GM12878 (cell line): Measurements from ENCODE around the gene GNLY. TPM values are rescaled to one million over a fixed set of nuclear protein-coding genes. Genes with fewer than 3 reads are reported as not detected.

Experiments used
- ATAC-seq: fragments of 200-7000 bp; cut with Tn5 transposase; 3 replicates; pipeline ENCODE4 v1.9.1; 2020; ENCODE audit warnings: mild to moderate bottlenecking, moderate library complexity
- BruUV-seq: library from RNA; stranded (reverse); fragments of 400-500 nt; replicated peaks from 2 replicates; lab custom pipeline; 2021; lab: Mats Ljungman, UMichigan
- CTCF ChIA-PET: fragments of 300-600 bp; sonication (Branson Sonifier 250); formaldehyde crosslinking; extraction: SDS; loops from one replicate; lab custom pipeline; 2021; ENCODE audit warnings: inconsistent platforms; lab: Yijun Ruan, JAX
- POLR2A ChIA-PET: fragments of 350-600 bp; formaldehyde crosslinking; extraction: SDS; loops from one replicate; lab custom pipeline; 2021; ENCODE audit warnings: inconsistent platforms; lab: Charles Lee
- RAD21 ChIA-PET: fragments of 300-600 bp; sonication (Branson Sonifier 250); formaldehyde crosslinking; loops from one replicate; lab custom pipeline; 2023; ENCODE audit warnings: antibody characterized with exemption; ENCODE audit not compliant: unreplicated experiment; lab: Charles Lee
- SMC1A ChIA-PET: fragments of 300-600 bp; sonication (Branson Sonifier 250); formaldehyde crosslinking; loops from one replicate; lab custom pipeline; 2023; ENCODE audit not compliant: unreplicated experiment, uncharacterized antibody; lab: Charles Lee
- DNase-seq: peaks from one replicate; pipeline ENCODE4 v3.0.0-alpha.2; 2011; ENCODE audit warnings: low read depth, low spot score
- FAIRE-seq: peaks from 3 replicates; lab custom pipeline; 2011; peaks lifted over from hg19 to GRCh38; lab: Jason Lieb, UNC
- H2AFZ ChIP-seq: 2 replicates; pipeline ENCODE4 v1.6.0; 2011; ENCODE audit warnings: low read depth, low read length, control low read depth; ENCODE audit not compliant: control insufficient read depth
- H3K27ac ChIP-seq: 2 replicates; pipeline ENCODE4 v1.5.1; 2011; ENCODE audit warnings: control low read depth; ENCODE audit not compliant: control insufficient read depth, insufficient read depth
- H3K27me3 ChIP-seq, 2 experiments: replicated peaks in 1 of 2; 2 replicates each; pipeline versions ENCODE4 v1.6.0 to v1.6.1; 2011; ENCODE audit warnings: low read length in 1 of 2; ENCODE audit not compliant: control insufficient read depth in 2 of 2, insufficient read depth in 2 of 2
- H3K36me3 ChIP-seq, 2 experiments: 2 replicates each; pipeline ENCODE4 v1.5.1; 2011; ENCODE audit warnings: low read length in 1 of 2; ENCODE audit not compliant: control insufficient read depth in 2 of 2, insufficient read depth in 2 of 2
- H3K4me1 ChIP-seq: 2 replicates; pipeline ENCODE4 v1.6.1; 2011; ENCODE audit warnings: mild to moderate bottlenecking, low read length, moderate library complexity, mixed read lengths; ENCODE audit not compliant: control insufficient read depth, insufficient read depth
- H3K4me2 ChIP-seq: 2 replicates; pipeline ENCODE4 v1.6.0; 2011; ENCODE audit warnings: control low read depth; ENCODE audit not compliant: control insufficient read depth, insufficient read depth
- H3K4me3 ChIP-seq: fragments of 200-600 bp; sonication (generic); 2 replicates; pipeline ENCODE4 v1.5.1; 2016
- H3K79me2 ChIP-seq: 2 replicates; pipeline ENCODE4 v1.6.0; 2011; ENCODE audit warnings: low read length; ENCODE audit not compliant: control insufficient read depth, insufficient read depth
- H3K9ac ChIP-seq: 2 replicates; pipeline ENCODE4 v1.8.0; 2011; ENCODE audit warnings: low read length, control low read depth, mixed read lengths; ENCODE audit not compliant: control insufficient read depth, insufficient read depth
- H3K9me3 ChIP-seq: replicated peaks from 3 replicates; pipeline ENCODE4 v1.5.1; 2011; ENCODE audit warnings: mild to moderate bottlenecking, low read length; ENCODE audit not compliant: control insufficient read depth, insufficient read depth
- H4K20me1 ChIP-seq: 2 replicates; pipeline ENCODE4 v1.6.0; 2011; ENCODE audit not compliant: control insufficient read depth, insufficient read depth
- CHD2 ChIP-seq: IDR thresholded peaks from 2 replicates; pipeline ENCODE4 v1.6.1; 2011; ENCODE audit warnings: low read depth, low read length, improper control_type of control experiment, borderline replicate concordance
- EZH2 ChIP-seq: IDR thresholded peaks from 2 replicates; pipeline ENCODE4 v1.6.1; 2012; ENCODE audit warnings: low read depth, mild to moderate bottlenecking, control low read depth, inconsistent platforms, low read length, borderline replicate concordance; ENCODE audit not compliant: control insufficient read depth
- KDM1A ChIP-seq: fragments of 200-600 bp; sonication (generic); IDR thresholded peaks from 2 replicates; pipeline ENCODE4 v1.6.1; 2016; ENCODE audit warnings: borderline replicate concordance
- MEF2B ChIP-seq: fragments of 450-650 bp; IDR thresholded peaks from 2 replicates; pipeline ENCODE4 v1.6.1; 2018; ENCODE audit warnings: mild to moderate bottlenecking, moderate library complexity; ENCODE audit not compliant: partially characterized antibody, poor library complexity, severe bottlenecking
- SP1 ChIP-seq: IDR thresholded peaks from one replicate; pipeline ENCODE4 v1.6.1; 2011; ENCODE audit warnings: low read depth, low read length
- SRF ChIP-seq, 2 experiments: IDR thresholded peaks; 2 replicates each; pipeline ENCODE4 v1.6.1; 2011; ENCODE audit warnings: low read depth in 2 of 2, low read length in 2 of 2, mild to moderate bottlenecking in 1 of 2, moderate library complexity in 1 of 2
- TBL1XR1 ChIP-seq: IDR thresholded peaks from 2 replicates; pipeline ENCODE4 v1.6.1; 2012; ENCODE audit warnings: low read depth, low read length, improper control_type of control experiment
- WGBS: methylation state at CpG from one replicate; pipeline ENCODE4 v1.1.6; 2016; ENCODE audit warnings: low lambda C conversion rate; ENCODE audit not compliant: insufficient replicate concordance, insufficient coverage; ENCODE audit errors: missing lambda C conversion rate; 5-methylcytosine and 5-hydroxymethylcytosine counted together
- in situ Hi-C: fragments of 300-500 bp; cut with MboI; formaldehyde crosslinking; loops from 9 replicates; pipeline ENCODE4 v1.14.3; 2018; ENCODE audit warnings: mixed read lengths
- intact Hi-C: fragments of 100-400 bp; cut with micrococcal nuclease; formaldehyde crosslinking; loops from one replicate; pipeline ENCODE4 v1.14.2; 2022; ENCODE audit not compliant: unreplicated experiment
- polyA plus RNA-seq, 11 experiments: library from polyadenylated mRNA; depleted of rRNA in 4 of 11; unstranded in 6 of 11; stranded (reverse) in 5 of 11; fragments of >200 nt; fragmentation: Nextera tagmentation in 4 of 11; fragmentation: Illumina TruSeq in 1 of 11; extraction: Ambion mirVana in 4 of 11; extraction: Trizol in 1 of 11; gene quantifications; 1 replicate in 1 of 11; 2 replicates in 10 of 11; pipeline versions ENCODE4 v1.2.1 to v1.2.3, GENCODE V29; 2011 to 2016; ENCODE audit warnings: inconsistent platforms in 2 of 11, missing spikeins in 2 of 11, low read depth in 1 of 11
- total RNA-seq, 4 experiments: library from RNA; depleted of rRNA in 3 of 4; stranded (reverse); fragments of >200 nt in 3 of 4; fragmentation: Illumina TruSeq in 1 of 4; extraction: Trizol in 1 of 4; gene quantifications; 2 replicates each; pipeline versions ENCODE4 v1.2.1 to v1.2.3, GENCODE V29; 2013 to 2021

The GNLY gene
- total and polyA plus RNA-seq, 10 of the 15 experiments (the other 5 are each of a cell fraction or from before 2014, with no cell fraction given): 0.18 to 0.42 TPM; not detected in 8

- intact Hi-C loops (no loop called here), in situ Hi-C loops (no loop called here)
- BruUV-seq: no TSS peak
- Histone ChIP-seq H3K27ac (no peak overlapping the region), H3K9me3 (no peaks in the 10 kb centered on the region), H3K27me3 (no peaks in the 10 kb centered on the region), H3K9ac (no peak overlapping the region), H3K4me3 (no peak overlapping the region), H4K20me1 (no peaks in the 10 kb centered on the region), H2AFZ (no peak overlapping the region), H3K4me2 (no peak overlapping the region), H3K4me1 (peaks cover 3% of the 10 kb centered on the region; the same call in 1 of the 2 replicates), H3K36me3 (no peaks in the 10 kb centered on the region), H3K79me2 (no peaks in the 10 kb centered on the region)
- DNase-seq: no peak
- ChIA-PET SMC1A (interaction anchor here (1.1 kb wide), 1 partner anchor 30 kb away, joined by 5 read pairs; no protein-coding TSS in a partner anchor), RAD21 (no interaction called here), POLR2A (no interaction called here), CTCF (interaction anchor here (1.0 to 3.6 kb wide), 2 partner anchors 12 to 39 kb away, joined by 3 to 23 read pairs; no protein-coding TSS in a partner anchor)
- FAIRE-seq: no peak
- TF ChIP-seq CHD2: no peak
- TF ChIP-seq SRF (IDR thresholded peaks at IDR 0.05; ENCODE audit: low read depth in 2 of 2, low read length in 2 of 2): no peak
- no peak for TF ChIP-seq TBL1XR1
- no peak for TF ChIP-seq EZH2
- no peak for TF ChIP-seq KDM1A
- no peak for TF ChIP-seq MEF2B
- TF ChIP-seq SP1: no peak
- no peak for ATAC-seq
- 13% methylated on average over 3 of the region's 3 CpGs for WGBS
Observed at GRCh38 chr2:85667561-85668008, 26.6 kb upstream of the GNLY start.
